SK-N-SH (cell line): ENCODE measurements around the gene PFKP. TPM values are rescaled to one million over a fixed set of nuclear protein-coding genes. Genes with fewer than 3 reads are reported as not detected.

ENCODE experiments used
- CTCF ChIA-PET: fragments of 300-600, 350-600 bp; formaldehyde crosslinking; extraction: SDS; loops from one replicate; lab custom pipeline; 2021; lab: Yijun Ruan, JAX
- POLR2A ChIA-PET: fragments of 350-600 bp; sonication (Branson Sonifier 250); formaldehyde crosslinking; extraction: SDS; loops from one replicate; lab custom pipeline; 2020; ENCODE audit warnings: antibody characterized with exemption, inconsistent platforms; lab: Yijun Ruan, JAX
- DNase-seq: peaks from one replicate; pipeline ENCODE4 v3.0.0; 2012
- H2AFZ ChIP-seq: fragments of 200-600 bp; sonication (generic); 2 replicates; pipeline ENCODE4 v1.8.1; 2016; ENCODE audit warnings: antibody characterized with exemption, mild to moderate bottlenecking, low read depth
- H3F3A ChIP-seq: fragments of 200-600 bp; sonication (generic); replicated peaks from 2 replicates; pipeline ENCODE3; 2016; ENCODE audit warnings: antibody characterized with exemption, mild to moderate bottlenecking; ENCODE audit not compliant: insufficient read depth
- H3K27ac ChIP-seq, 2 experiments: fragments of 200-500 bp in 1 of 2; fragments of 200-600 bp in 1 of 2; sonication (Bioruptor generic) in 1 of 2; sonication (generic), shearing (Covaris generic) in 1 of 2; 2 replicates each; pipeline versions ENCODE4 v1.5.1 to v1.6.1; 2014 to 2016; ENCODE audit warnings: low read depth in 2 of 2, inconsistent platforms in 1 of 2, low read length in 1 of 2, mild to moderate bottlenecking in 1 of 2, mixed read lengths in 1 of 2
- H3K27me3 ChIP-seq: fragments of 200-600 bp; sonication (generic), shearing (Covaris generic); 2 replicates; pipeline ENCODE4 v1.6.1; 2016; ENCODE audit warnings: mixed run types; ENCODE audit not compliant: insufficient read depth
- H3K36me3 ChIP-seq, 2 experiments: fragments of 200-500 bp in 1 of 2; fragments of 200-600 bp in 1 of 2; sonication (Bioruptor generic) in 1 of 2; sonication (generic) in 1 of 2; replicated peaks in 1 of 2; 2 replicates each; pipeline versions ENCODE3 to v1.5.1; 2014 to 2016; ENCODE audit warnings: low read length in 1 of 2, mild to moderate bottlenecking in 1 of 2; ENCODE audit not compliant: insufficient read depth in 2 of 2, control insufficient read depth in 1 of 2
- H3K4me1 ChIP-seq, 2 experiments: fragments of 200-500 bp in 1 of 2; fragments of 200-600 bp in 1 of 2; sonication (Bioruptor generic) in 1 of 2; sonication (generic), shearing (Covaris generic) in 1 of 2; 2 replicates each; pipeline versions ENCODE4 v1.5.1 to v1.6.1; 2014 to 2016; ENCODE audit warnings: low read depth in 1 of 2, low read length in 1 of 2, mixed run types in 1 of 2; ENCODE audit not compliant: insufficient read depth in 2 of 2, control insufficient read depth in 1 of 2
- H3K4me2 ChIP-seq: fragments of 200-600 bp; sonication (generic), shearing (Covaris generic); 2 replicates; pipeline ENCODE4 v1.6.1; 2017; ENCODE audit warnings: mixed run types
- H3K4me3 ChIP-seq, 2 experiments: fragments of 200-500 bp in 1 of 2; fragments of 200-600 bp in 1 of 2; sonication (Bioruptor generic) in 1 of 2; sonication (generic), shearing (Covaris generic) in 1 of 2; 2 replicates each; pipeline versions ENCODE4 v1.5.1 to v1.8.1; 2014 to 2016; ENCODE audit warnings: low read depth in 2 of 2, inconsistent platforms in 1 of 2, low read length in 1 of 2, mild to moderate bottlenecking in 1 of 2, mixed read lengths in 1 of 2, moderate library complexity in 1 of 2
- H3K79me2 ChIP-seq: fragments of 200-600 bp; sonication (generic); 2 replicates; pipeline ENCODE4 v1.8.1; 2017; ENCODE audit warnings: mild to moderate bottlenecking; ENCODE audit not compliant: insufficient read depth
- H3K9ac ChIP-seq: fragments of 200-600 bp; sonication (generic); 2 replicates; pipeline ENCODE4 v1.6.1; 2017; ENCODE audit warnings: mixed run types
- H3K9me2 ChIP-seq: fragments of 200-600 bp; sonication (generic); 2 replicates; pipeline ENCODE4 v1.6.1; 2017; ENCODE audit warnings: mixed run types
- H3K9me3 ChIP-seq: fragments of 200-600 bp; sonication (generic); 2 replicates; pipeline ENCODE4 v1.6.1; 2017; ENCODE audit warnings: mixed run types, mild to moderate bottlenecking, moderate library complexity
- H4K20me1 ChIP-seq: fragments of 200-600 bp; sonication (generic); 2 replicates; pipeline ENCODE4 v1.6.1; 2017; ENCODE audit warnings: mild to moderate bottlenecking, mixed run types; ENCODE audit not compliant: insufficient read depth
- EP300 ChIP-seq, 2 experiments: IDR thresholded peaks; 2 replicates each; pipeline versions ENCODE4 v1.4.0 to v1.6.1; 2012; ENCODE audit warnings: borderline replicate concordance in 1 of 2, low read depth in 1 of 2, low read length in 1 of 2
- MAX ChIP-seq: IDR thresholded peaks from 2 replicates; pipeline ENCODE4 v1.4.0; 2012; ENCODE audit warnings: low read depth
- MXI1 ChIP-seq: IDR thresholded peaks from 2 replicates; pipeline ENCODE4 v1.6.1; 2012; ENCODE audit warnings: mild to moderate bottlenecking, low read depth, low read length, improper control_type of control experiment
- REST ChIP-seq: IDR thresholded peaks from 2 replicates; pipeline ENCODE4 v1.6.1; 2012; ENCODE audit warnings: mild to moderate bottlenecking, low read depth, low read length, moderate library complexity
- RXRA ChIP-seq: IDR thresholded peaks from 2 replicates; pipeline ENCODE4 v1.4.0; 2012; ENCODE audit warnings: low read depth, mild to moderate bottlenecking, borderline replicate concordance
- SMC3 ChIP-seq: IDR thresholded peaks from 2 replicates; pipeline ENCODE4 v1.6.1; 2012; ENCODE audit warnings: low read depth, low read length, improper control_type of control experiment
- TCF12 ChIP-seq: IDR thresholded peaks from 2 replicates; pipeline ENCODE4 v1.4.0; 2012
- USF2 ChIP-seq: fragments of 150-350 bp; IDR thresholded peaks from 2 replicates; pipeline ENCODE4 v1.6.1; 2017; ENCODE audit warnings: antibody characterized with exemption, low read length, low read depth, borderline replicate concordance
- WGBS: methylation state at CpG from one replicate; pipeline ENCODE4 v1.1.6; 2017; ENCODE audit warnings: low lambda C conversion rate; 5-methylcytosine and 5-hydroxymethylcytosine counted together
- polyA plus RNA-seq, 3 experiments: library from polyadenylated mRNA; depleted of rRNA; stranded (reverse); fragments of >200 nt; gene quantifications; 2 replicates each; pipeline ENCODE4 v1.2.3, GENCODE V29; 2012

PFKP gene
- polyA plus RNA-seq, 1 of the 3 experiments (the other 2 are of a cell fraction) = 175 TPM

GRCh38 chr10:3053155-3053554, 14.2 kb upstream of the PFKP start:
- Histone ChIP-seq H3F3A (no peaks in the 10 kb centered on the region), H3K9me3 (no peaks in the 10 kb centered on the region), H3K9me2 (no peaks in the 10 kb centered on the region), H3K79me2 (no peaks in the 10 kb centered on the region), H3K9ac (no peak overlapping the region), H4K20me1 (no peaks in the 10 kb centered on the region), H3K27me3 (no peaks in the 10 kb centered on the region), H3K4me1 (peaks cover 0 to 19% of the 10 kb centered on the region in 2 experiments; a peak in 2 of 4 replicates), H3K36me3 (no peaks in the 10 kb centered on the region), H2AFZ (no peak overlapping the region)
- DNase-seq = no peak
- WGBS = 94% methylated on average over 2 of the region's 2 CpGs
- ChIA-PET POLR2A (no interaction called here), CTCF (interaction anchor here (3.4 kb wide), 1 partner anchor 9 kb away, joined by 22 read pairs; no protein-coding TSS in a partner anchor)
- TF ChIP-seq REST (no peak), USF2 (no peak)
- TF ChIP-seq, all 33 proteins: peak for 0
- Histone ChIP-seq H3K4me2 (no peak overlapping the region), H3K27ac (no peak overlapping the region), H3K4me3 (no peak overlapping the region)

GRCh38 chr10:3054183-3054850, 13.0 kb upstream of the PFKP start:
- no peaks in the 10 kb centered on the region for H3K27me3 ChIP-seq
- no peak overlapping the region for H3K9ac ChIP-seq
- no peaks in the 10 kb centered on the region for H3K9me2 ChIP-seq
- H3K36me3 ChIP-seq = no peaks in the 10 kb centered on the region
- ChIA-PET POLR2A (no interaction called here), CTCF (interaction anchor here (0.6 to 3.4 kb wide), 5 partner anchors 11 to 900 kb away, joined by 3 to 22 read pairs (median 6); no protein-coding TSS in a partner anchor)
- H3K27ac ChIP-seq = peak overlapping the region; percentile 3 to 30; a peak in 2 of 4 replicates
- H3K4me3 ChIP-seq = no peak overlapping the region
- H3K4me2 ChIP-seq = peak overlapping the region; percentile 25
- H3F3A ChIP-seq = no peaks in the 10 kb centered on the region
- no peak for TF ChIP-seq MXI1
- TF ChIP-seq RXRA = no peak
- no peak for TF ChIP-seq EP300 (IDR thresholded peaks at IDR 0.05; ENCODE audit: borderline replicate concordance in 1 of 2, low read depth in 1 of 2, low read length in 1 of 2)
- TF ChIP-seq SMC3 = no peak
- no peak for TF ChIP-seq TCF12
- no peak for TF ChIP-seq MAX
- H4K20me1 ChIP-seq = no peaks in the 10 kb centered on the region
- DNase-seq = no peak
- H2AFZ ChIP-seq = peak overlapping the region; percentile 57
- no peaks in the 10 kb centered on the region for H3K79me2 ChIP-seq
- H3K9me3 ChIP-seq = no peaks in the 10 kb centered on the region
- WGBS = 75% methylated on average over 6 of the region's 6 CpGs
- peaks cover 0 to 12% of the 10 kb centered on the region in 2 experiments; a peak in 1 of 4 replicates for H3K4me1 ChIP-seq
